Sigmoid colon (tissue), 3 donors: ENCODE measurements around the gene FSD1L.

ENCODE experiments used
- CTCF ChIP-seq, 4 experiments: fragments of 450-650 bp in 3 of 4; fragments of 200-600 bp in 1 of 4; IDR thresholded peaks; one replicate each; pipeline ENCODE4 v1.5.1; 2016 to 2019; ENCODE audit warnings: antibody characterized with exemption in 4 of 4, mild to moderate bottlenecking in 3 of 4, moderate library complexity in 2 of 4
- POLR2A ChIP-seq, 2 donors: fragments of 450-650 bp; IDR thresholded peaks; one replicate each; pipeline ENCODE4 v1.6.1; 2016; ENCODE audit warnings: antibody characterized with exemption in 2 of 2, mild to moderate bottlenecking in 2 of 2, moderate library complexity in 2 of 2

- no peak for TF ChIP-seq CTCF (IDR thresholded peaks at IDR 0.05)
- no peak for TF ChIP-seq POLR2A (IDR thresholded peaks at IDR 0.05)
Measured at GRCh38 chr9:105510024-105510423, 62.2 kb downstream of the FSD1L start.
